Placental pericyte (primary cell): ENCODE measurements around the gene DDIT4L. TPM values are rescaled to one million over a fixed set of nuclear protein-coding genes. Genes with fewer than 3 reads are reported as not detected.

Source experiments
- total RNA-seq: library from RNA; depleted of rRNA; stranded (reverse); fragments of >200 nt; gene quantifications from 2 replicates; pipeline ENCODE4 v1.2.3, GENCODE V29; 2012

Gene DDIT4L
- total RNA-seq = 5.6 and 12.5 TPM in 2 replicates

GRCh38 chr4:100189820-100190642 is at the start of gene DDIT4L:
DDIT4L (minus strand) TSS chr4:100190468; CDS start chr4:100189983, 485 bp downstream.

Other genes with a start within 250 kb of the DDIT4L start
- 31.3 and 45.4 TPM in 2 replicates for gene DNAJB14, start 243.8 kb downstream of the DDIT4L start, total RNA-seq
- gene H2AZ1, start 240.2 kb downstream of the DDIT4L start, total RNA-seq = 138 and 467 TPM in 2 replicates